HG03280 (cell line): Measurements from ENCODE around the gene POLG2.
"Not testable (repeated sequence)": the region's sequence is repeated elsewhere in the genome, so short reads cannot be mapped to it uniquely, and the experiment has no call there.

ENCODE experiments used
- ATAC-seq: cut with Tn5 transposase; IDR thresholded peaks from one replicate; pipeline ENCODE4 v1.9.1; 2021; ENCODE audit warnings: mild to moderate bottlenecking, moderate library complexity; ENCODE audit not compliant: unreplicated experiment

Gene POLG2

DNA sequence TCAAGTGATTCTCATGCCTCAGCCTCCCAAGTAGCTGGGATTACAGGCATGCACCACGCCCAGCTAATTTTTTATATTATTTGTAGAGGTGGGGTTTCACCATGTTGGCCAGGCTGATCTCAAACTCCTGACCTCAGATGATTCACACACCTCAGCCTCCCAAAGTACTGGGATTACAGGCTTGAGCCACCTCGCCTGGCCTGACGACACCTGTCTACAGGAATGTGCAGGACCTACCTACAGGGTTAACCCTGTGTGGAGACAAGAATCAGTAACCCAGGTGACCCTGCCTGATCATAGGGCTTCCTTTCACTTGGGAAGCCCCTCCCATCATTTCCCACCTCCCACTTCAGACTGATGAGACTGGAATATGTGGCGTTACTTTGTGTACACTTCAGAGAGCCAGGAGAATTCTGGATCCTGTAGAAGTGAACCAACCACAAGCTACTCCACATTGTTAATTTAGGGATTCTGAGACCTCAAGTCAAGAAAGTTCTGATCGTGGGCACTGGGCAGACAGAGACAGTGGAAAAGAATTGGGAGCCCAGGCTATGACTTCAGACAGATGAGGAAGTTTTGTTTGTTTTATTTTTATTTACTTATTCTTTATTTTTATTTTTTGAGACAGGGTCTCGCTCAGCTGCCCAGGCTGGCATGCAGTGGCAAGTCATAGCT is 53.6 kb downstream of the POLG2 start:
- no peak for ATAC-seq

DNA sequence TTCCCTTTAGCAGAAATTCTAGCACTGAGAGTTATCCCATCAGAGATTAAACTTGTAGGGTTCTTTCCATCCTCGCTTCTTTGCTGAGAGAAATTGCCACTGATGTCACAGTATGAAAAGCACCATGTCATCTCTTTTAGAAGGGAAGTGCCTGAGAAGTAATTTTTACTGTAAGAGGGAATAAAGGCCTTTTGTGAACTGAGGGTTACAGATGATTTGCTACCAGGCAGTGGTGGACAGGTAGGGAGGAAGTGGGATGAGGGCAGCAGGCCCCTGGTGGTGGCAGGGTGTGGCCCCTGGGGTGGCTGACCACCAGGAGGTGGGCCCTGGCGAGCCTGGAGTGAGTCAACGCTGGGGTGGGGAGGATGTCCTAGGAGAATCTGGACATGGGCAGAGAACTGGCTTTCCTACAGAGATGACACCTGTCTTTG is 54.3 kb downstream of the POLG2 start:
- ATAC-seq = no peak

DNA sequence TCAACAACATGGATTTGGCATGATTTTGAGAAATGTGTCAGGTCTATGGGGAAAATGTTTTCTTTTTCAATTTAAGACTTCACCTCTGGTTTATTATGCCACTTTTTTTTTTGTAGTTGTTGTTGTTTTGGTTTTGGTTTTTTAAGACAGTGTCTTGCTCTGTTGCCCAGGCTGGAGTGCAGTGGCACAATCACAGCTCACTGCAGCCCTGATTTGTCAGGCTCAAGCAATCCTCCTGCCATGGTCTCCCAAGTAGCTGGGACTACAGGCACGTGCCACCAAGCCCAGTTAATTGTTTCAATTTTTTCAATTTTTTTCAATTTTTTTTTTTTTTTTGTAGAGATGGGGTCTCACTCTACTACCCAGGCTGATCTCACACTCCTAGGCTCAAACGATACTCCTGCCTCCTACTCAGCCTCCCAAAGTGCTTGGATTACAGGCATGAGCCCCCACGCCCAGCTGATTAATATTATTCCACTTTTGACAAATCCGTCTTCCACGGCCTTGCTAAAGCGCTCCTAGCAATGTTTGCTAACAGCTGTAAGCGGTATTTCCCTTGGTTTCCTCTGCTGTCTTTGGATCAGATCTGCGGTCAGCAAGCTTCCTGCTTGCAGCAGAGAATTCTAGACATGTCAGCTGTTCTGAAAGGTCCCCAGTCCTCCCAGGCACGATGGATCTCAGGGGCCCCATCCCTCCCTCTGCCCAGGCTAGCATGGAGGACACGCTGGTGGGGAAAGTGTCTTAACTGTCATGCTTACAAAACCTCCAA is 54.9 kb downstream of the POLG2 start:
- no peak for ATAC-seq

DNA sequence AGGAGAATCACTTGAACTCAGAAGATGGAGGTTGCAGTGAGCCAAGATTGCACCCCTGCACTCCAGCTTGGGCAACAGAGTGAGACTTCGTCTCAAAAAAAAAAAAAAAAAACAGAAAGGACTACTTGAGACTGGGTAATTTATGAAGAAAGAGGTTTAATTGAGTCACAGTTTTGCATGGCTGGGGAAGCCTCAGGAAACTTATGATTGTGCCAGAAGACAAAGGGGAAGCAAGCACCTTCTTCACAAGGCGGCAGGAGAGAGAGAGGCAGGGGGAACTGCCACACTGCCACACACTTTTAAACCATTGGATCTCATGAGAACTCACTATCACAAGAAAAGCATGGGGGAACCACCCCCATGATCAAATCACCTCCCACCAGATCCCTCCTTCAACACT is 56.9 kb downstream of the POLG2 start:
- ATAC-seq = no peak

DNA sequence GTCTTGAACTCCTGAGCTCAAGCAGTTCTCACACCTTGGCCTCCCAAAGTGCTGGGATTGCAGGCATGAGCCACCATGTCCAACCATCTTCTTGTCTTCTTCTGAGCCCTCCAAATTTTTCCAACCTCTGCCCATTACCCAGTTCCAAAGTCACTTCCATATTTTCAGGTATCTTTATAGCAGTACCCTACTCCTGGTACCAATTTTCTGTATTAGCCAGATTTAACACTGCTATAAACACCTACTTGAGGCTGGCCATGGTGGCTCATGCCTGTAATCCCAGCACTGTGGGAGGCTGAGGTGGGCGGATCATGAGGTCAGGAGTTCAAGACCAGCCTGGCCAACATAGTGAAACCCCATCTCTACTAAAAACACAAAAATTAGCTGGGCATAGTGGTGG is 57.3 kb downstream of the POLG2 start:
- ATAC-seq = not testable (repeated sequence)

DNA sequence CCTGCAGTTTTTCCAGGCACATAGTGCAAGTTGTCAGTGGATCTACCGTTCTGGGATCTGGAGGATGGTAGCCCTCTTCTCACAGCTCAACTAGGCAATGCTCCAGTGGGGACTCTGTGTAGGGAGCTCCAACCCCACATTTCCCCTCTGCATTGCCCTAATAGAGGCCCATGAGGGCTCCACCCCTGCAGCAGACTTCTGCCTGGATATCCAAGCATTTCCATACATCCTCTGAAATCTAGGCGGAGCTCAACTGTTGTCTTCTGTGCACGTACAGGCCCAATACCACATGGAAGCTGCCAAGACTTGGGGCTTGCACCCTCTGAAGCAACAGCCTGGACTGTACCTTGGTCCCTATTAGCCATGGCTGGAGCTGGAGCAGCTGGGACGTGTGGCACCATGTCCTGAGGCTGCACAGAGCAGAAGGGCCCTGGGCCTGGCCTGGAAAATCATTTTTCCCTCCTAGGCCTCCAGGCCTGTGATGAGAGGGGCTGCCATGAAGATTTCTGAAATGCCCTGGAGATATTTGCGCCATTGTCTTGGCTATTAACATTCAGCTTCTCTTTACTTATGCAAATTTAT is 58.8 kb downstream of the POLG2 start:
- no peak for ATAC-seq

DNA sequence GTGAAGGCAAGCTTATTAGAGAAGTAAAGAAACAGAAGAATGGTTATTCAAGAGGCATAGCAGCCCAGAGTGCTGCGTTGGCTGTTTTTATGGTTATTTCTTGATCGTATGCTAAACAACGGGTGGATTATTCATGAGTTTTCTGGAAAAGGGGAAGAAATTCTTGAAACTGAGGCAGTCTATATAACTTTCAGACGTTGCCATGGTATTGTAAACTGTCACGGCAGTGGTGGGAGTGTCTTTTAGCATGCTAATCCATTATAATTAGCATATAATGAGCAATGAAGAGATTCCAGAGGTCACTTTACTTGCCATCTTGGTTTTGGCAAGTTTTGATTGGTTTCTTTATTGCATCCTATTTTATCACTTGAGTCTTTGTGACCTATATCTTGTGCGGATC is 65.3 kb downstream of the POLG2 start:
- ATAC-seq = no peak

DNA sequence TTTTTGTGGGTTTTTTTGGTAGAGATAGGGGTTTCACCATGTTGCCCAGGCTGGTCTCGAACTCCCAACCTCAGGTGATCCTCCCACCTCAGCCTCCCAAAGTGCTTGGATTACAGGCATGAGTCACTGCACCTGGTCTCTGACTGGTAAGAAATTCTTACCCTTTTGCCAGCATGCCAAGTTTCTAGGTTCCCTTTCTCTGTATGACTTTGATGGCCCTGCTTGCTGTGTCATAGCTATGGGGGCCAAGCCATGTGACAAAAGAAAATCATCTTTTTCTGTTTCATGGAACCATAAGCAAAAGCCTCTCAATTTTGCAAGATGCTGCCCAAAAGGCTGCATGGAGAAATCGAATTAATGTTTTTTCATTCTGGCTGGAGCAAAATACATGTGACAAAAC is 66.8 kb downstream of the POLG2 start:
- ATAC-seq = not testable (repeated sequence)

DNA sequence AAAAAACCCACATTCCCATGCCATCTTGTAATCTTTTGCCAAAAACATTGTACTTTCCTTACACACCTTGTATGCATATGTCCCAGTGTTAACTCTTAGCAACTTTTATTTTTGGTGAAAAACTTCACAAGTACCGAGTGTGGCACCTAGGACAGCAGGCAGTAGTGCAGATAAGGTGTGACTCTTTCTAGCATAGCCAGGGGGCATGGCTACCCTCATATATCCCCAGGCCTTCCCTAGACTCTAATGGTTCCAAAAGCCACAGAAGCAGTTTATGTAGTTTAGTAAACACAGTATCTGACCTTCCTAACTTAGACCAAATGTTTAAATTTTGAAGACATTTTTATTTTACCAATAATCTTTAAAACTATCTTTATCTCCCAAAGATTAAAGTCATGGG is 68.4 kb downstream of the POLG2 start:
- ATAC-seq = no peak
